ENCODE measurements around the gene COL1A1. TPM values are rescaled to one million over a fixed set of nuclear protein-coding genes. Genes with fewer than 3 reads are reported as not detected.

COL1A1 gene
- total and polyA plus RNA-seq, 4 donors: 8.3 to 72.5 (median 35.8) TPM

DNA sequence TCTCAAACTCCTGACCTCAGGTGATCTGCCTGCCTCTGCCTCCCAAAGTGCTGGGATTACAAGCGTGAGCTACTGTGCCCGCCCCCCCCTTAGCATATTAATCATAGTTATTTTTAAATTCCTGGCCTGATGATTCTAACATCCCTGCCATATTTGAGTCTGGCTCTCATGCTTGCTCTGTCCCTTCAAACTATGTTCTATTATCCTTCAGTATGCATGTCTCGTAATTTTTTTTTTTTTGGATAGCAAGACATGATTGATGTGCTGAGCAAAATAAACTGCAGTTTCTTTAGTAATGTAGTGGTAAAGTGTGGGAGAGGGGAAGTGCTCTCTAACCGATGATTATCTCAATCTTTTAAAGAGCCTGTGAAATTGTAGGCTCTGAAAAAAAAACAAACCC lies 38.5 kb upstream of the COL1A1 start:
- Histone ChIP-seq H3K27ac (ENCODE audit: low read depth in 1 of 2, low read length in 2 of 2) (no peak overlapping the region), H3K36me3 (ENCODE audit: control insufficient read depth in 4 of 4, insufficient read depth in 3 of 4, low read depth in 1 of 4, low read length in 3 of 4) (no peaks in the 10 kb centered on the region), H3K4me3 (ENCODE audit: low read depth in 1 of 3, low read length in 3 of 3) (no peak overlapping the region), H3K27me3 (ENCODE audit: control insufficient read depth in 4 of 4, insufficient read depth in 4 of 4, low read length in 3 of 4) (peaks cover 0 to 2% (median 0%) of the 10 kb centered on the region in 4 donors), H3K9me3 (ENCODE audit: control insufficient read depth in 4 of 4, low read length in 3 of 4) (no peaks in the 10 kb centered on the region), H3K9ac (ENCODE audit: low read depth in 1 of 2, low read length in 2 of 2) (no peak overlapping the region), H3K4me1 (ENCODE audit: control insufficient read depth in 4 of 4, insufficient read depth in 4 of 4, low read length in 3 of 4) (no peaks in the 10 kb centered on the region)
- TF ChIP-seq MAX (IDR thresholded peaks at IDR 0.05) (no peak), ZBTB33 (IDR thresholded peaks at IDR 0.05) (no peak), REST (IDR thresholded peaks at IDR 0.05) (no peak), SP1 (IDR thresholded peaks at IDR 0.05) (no peak), TAF1 (conservative IDR thresholded peaks at IDR 0.05) (no peak), ATF3 (IDR thresholded peaks at IDR 0.05) (no peak), FOXA2 (IDR thresholded peaks at IDR 0.05) (no peak), RXRA (IDR thresholded peaks at IDR 0.05) (no peak), FOXA1 (IDR thresholded peaks at IDR 0.05) (no peak), YY1 (IDR thresholded peaks at IDR 0.05) (no peak), EGR1 (IDR thresholded peaks at IDR 0.05; ENCODE audit: low read depth in 2 of 2) (no peak), HNF4A (conservative IDR thresholded peaks at IDR 0.05) (no peak), HNF4G (IDR thresholded peaks at IDR 0.05) (no peak), RAD21 (IDR thresholded peaks at IDR 0.05) (no peak), JUND (IDR thresholded peaks at IDR 0.05) (no peak), GABPA (IDR thresholded peaks at IDR 0.05 in 1 of 2, conservative IDR thresholded peaks at IDR 0.05 in 1 of 2) (no peak), NR2F2 (IDR thresholded peaks at IDR 0.05) (no peak)
- TF ChIP-seq, protein P1, sequence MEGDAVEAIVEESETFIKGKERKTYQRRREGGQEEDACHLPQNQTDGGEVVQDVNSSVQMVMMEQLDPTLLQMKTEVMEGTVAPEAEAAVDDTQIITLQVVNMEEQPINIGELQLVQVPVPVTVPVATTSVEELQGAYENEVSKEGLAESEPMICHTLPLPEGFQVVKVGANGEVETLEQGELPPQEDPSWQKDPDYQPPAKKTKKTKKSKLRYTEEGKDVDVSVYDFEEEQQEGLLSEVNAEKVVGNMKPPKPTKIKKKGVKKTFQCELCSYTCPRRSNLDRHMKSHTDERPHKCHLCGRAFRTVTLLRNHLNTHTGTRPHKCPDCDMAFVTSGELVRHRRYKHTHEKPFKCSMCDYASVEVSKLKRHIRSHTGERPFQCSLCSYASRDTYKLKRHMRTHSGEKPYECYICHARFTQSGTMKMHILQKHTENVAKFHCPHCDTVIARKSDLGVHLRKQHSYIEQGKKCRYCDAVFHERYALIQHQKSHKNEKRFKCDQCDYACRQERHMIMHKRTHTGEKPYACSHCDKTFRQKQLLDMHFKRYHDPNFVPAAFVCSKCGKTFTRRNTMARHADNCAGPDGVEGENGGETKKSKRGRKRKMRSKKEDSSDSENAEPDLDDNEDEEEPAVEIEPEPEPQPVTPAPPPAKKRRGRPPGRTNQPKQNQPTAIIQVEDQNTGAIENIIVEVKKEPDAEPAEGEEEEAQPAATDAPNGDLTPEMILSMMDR (IDR thresholded peaks at IDR 0.05; ENCODE audit: low read depth, low read length, missing input control): no peak
- DNase-seq (ENCODE audit: low spot score): no peak
- WGBS: 74% methylated on average over 4 of the region's 4 CpGs

Data from liver (tissue), 9 donors.